Fibroblast of lung (primary cell): ENCODE results near the gene ADCYAP1R1.

Source experiments
- EZH2 ChIP-seq: IDR thresholded peaks from 2 replicates; pipeline ENCODE4 v1.5.1; 2012; ENCODE audit warnings: low read length, control low read depth, mild to moderate bottlenecking; ENCODE audit errors: missing control alignments
- TF ChIP-seq, protein P1 (sequence below), 2 donors: IDR thresholded peaks in 1 of 2; conservative IDR thresholded peaks in 1 of 2; 1 replicate in 1 of 2; 2 replicates in 1 of 2; pipeline ENCODE4 v1.5.1; 2011 to 2012; ENCODE audit warnings: low read length in 2 of 2, control low read depth in 1 of 2, inconsistent platforms in 1 of 2, low read depth in 1 of 2, mild to moderate bottlenecking in 1 of 2

DNA sequence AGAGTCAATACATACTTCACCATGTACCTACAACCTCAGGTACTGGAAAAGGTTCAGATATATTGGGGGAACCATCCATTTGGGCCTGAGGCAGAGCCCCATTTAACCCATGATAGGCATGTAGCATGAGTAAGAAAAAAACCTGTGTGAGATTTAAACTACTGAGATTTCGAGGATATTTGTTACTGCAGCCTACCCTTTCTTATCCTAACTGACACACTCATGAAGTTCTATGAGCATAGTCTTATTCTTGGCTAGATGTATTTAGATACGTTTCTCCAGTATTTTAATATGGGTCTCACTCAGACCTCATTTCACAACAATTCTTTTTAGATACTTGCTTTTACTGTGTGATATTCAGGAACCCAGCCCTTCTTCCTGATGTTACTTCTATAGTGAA is 49.0 kb upstream of the ADCYAP1R1 start:
- TF ChIP-seq, protein P1, sequence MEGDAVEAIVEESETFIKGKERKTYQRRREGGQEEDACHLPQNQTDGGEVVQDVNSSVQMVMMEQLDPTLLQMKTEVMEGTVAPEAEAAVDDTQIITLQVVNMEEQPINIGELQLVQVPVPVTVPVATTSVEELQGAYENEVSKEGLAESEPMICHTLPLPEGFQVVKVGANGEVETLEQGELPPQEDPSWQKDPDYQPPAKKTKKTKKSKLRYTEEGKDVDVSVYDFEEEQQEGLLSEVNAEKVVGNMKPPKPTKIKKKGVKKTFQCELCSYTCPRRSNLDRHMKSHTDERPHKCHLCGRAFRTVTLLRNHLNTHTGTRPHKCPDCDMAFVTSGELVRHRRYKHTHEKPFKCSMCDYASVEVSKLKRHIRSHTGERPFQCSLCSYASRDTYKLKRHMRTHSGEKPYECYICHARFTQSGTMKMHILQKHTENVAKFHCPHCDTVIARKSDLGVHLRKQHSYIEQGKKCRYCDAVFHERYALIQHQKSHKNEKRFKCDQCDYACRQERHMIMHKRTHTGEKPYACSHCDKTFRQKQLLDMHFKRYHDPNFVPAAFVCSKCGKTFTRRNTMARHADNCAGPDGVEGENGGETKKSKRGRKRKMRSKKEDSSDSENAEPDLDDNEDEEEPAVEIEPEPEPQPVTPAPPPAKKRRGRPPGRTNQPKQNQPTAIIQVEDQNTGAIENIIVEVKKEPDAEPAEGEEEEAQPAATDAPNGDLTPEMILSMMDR (conservative IDR thresholded peaks at IDR 0.05 in 1 of 2, IDR thresholded peaks at IDR 0.05 in 1 of 2; ENCODE audit: low read depth in 1 of 2, low read length in 2 of 2), result no peak
- no peak for TF ChIP-seq EZH2
